Tibial artery (tissue), 4 donors: ENCODE data around the gene CA9.
A peak's percentile ranks its signal among the peaks of the same experiment; 100 is the strongest.

Experiments
- DNase-seq, 2 donors: peaks; one replicate each; pipeline ENCODE4 v3.0.0-alpha.2; 2019
- H3K27ac ChIP-seq, 2 donors: fragments of 200-600 bp; sonication (generic) in 1 of 2; 1 replicate in 1 of 2; 2 replicates in 1 of 2; pipeline ENCODE4 v1.5.1; 2018 to 2019; ENCODE audit warnings: mild to moderate bottlenecking in 1 of 2
- H3K27me3 ChIP-seq, 2 donors: fragments of 200-600 bp; sonication (generic) in 1 of 2; one replicate each; pipeline versions ENCODE4 v1.5.1 to v1.6.0; 2016 to 2019
- H3K36me3 ChIP-seq, 3 donors: fragments of 200-600 bp; sonication (generic) in 2 of 3; one replicate each; pipeline ENCODE4 v1.5.1; 2016 to 2019; ENCODE audit warnings: mild to moderate bottlenecking in 2 of 3
- H3K4me1 ChIP-seq, 4 donors: fragments of 200-600 bp; sonication (generic) in 2 of 4; 1 replicate in 3 of 4; 2 replicates in 1 of 4; pipeline ENCODE4 v1.5.1; 2016 to 2019
- H3K4me3 ChIP-seq, 2 donors: fragments of 200-600 bp; sonication (generic) in 1 of 2; 1 replicate in 1 of 2; 2 replicates in 1 of 2; pipeline ENCODE4 v1.5.1; 2018 to 2019; ENCODE audit warnings: mild to moderate bottlenecking in 2 of 2
- H3K9me3 ChIP-seq, 3 donors: fragments of 200-600 bp; sonication (generic) in 1 of 3; one replicate each; pipeline ENCODE4 v1.5.1; 2016 to 2019
- intact Hi-C: fragments of 100-400 bp; cut with DNase I; formaldehyde crosslinking; loops from one replicate; pipeline ENCODE4 v1.15.0; 2023; ENCODE audit warnings: low total_unique reads
- TF ChIP-seq, protein P1 (sequence below), 2 experiments: fragments of 200-600 bp in 1 of 2; fragments of 450-650 bp in 1 of 2; IDR thresholded peaks; one replicate each; pipeline ENCODE4 v1.5.1; 2017 to 2019; ENCODE audit warnings: antibody characterized with exemption in 2 of 2, mild to moderate bottlenecking in 1 of 2, moderate library complexity in 1 of 2

Gene CA9

DNA sequence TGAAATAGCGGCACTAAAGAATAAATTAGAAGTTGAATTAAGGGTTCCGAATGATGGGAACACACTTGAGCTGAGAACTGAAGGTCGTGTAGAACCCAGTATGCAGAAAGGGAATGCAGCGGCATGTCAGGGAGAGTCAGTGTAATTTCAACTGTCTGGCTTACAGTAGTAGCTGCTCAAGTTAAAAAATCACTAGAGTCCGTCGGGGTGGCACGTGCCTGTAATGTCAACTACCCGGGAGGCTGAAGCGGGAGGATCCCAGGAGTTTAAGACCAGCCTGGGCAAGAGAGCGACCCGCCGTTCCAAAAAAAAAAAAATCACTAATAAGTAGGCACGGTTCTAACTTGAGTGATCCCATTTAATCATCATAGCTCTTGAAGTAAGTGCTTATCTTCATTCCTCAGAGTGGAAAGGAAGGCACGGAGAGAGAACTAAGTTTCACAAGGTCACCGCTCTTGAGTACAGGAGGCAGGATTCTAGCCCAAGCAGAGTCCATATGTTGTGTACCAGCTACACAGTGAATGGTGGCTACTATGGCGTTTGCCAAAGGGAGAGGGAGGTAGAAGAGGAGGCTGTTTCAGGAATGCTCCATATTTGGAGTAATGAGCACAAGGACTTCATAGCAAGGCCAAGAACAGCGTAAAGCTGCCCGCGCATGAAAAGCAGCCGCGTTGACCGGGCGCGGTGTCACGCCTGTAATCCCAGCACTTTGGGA, 16.7 kb upstream of the CA9 start:
- Histone ChIP-seq H3K27me3 (no peaks in the 10 kb centered on the region), H3K4me3 (peak overlapping the region; percentile 87 to 99), H3K4me1 (peaks cover 0 to 35% (median 21%) of the 10 kb centered on the region in 4 donors), H3K9me3 (no peaks in the 10 kb centered on the region), H3K36me3 (peaks cover 15 to 27% (median 21%) of the 10 kb centered on the region in 3 donors), H3K27ac (peak overlapping the region; percentile 99 to 100)
- DNase-seq = peak; percentile 33 to 79
- TF ChIP-seq, protein P1, sequence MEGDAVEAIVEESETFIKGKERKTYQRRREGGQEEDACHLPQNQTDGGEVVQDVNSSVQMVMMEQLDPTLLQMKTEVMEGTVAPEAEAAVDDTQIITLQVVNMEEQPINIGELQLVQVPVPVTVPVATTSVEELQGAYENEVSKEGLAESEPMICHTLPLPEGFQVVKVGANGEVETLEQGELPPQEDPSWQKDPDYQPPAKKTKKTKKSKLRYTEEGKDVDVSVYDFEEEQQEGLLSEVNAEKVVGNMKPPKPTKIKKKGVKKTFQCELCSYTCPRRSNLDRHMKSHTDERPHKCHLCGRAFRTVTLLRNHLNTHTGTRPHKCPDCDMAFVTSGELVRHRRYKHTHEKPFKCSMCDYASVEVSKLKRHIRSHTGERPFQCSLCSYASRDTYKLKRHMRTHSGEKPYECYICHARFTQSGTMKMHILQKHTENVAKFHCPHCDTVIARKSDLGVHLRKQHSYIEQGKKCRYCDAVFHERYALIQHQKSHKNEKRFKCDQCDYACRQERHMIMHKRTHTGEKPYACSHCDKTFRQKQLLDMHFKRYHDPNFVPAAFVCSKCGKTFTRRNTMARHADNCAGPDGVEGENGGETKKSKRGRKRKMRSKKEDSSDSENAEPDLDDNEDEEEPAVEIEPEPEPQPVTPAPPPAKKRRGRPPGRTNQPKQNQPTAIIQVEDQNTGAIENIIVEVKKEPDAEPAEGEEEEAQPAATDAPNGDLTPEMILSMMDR (IDR thresholded peaks at IDR 0.05) = no peak
- intact Hi-C loops = no loop called here

DNA sequence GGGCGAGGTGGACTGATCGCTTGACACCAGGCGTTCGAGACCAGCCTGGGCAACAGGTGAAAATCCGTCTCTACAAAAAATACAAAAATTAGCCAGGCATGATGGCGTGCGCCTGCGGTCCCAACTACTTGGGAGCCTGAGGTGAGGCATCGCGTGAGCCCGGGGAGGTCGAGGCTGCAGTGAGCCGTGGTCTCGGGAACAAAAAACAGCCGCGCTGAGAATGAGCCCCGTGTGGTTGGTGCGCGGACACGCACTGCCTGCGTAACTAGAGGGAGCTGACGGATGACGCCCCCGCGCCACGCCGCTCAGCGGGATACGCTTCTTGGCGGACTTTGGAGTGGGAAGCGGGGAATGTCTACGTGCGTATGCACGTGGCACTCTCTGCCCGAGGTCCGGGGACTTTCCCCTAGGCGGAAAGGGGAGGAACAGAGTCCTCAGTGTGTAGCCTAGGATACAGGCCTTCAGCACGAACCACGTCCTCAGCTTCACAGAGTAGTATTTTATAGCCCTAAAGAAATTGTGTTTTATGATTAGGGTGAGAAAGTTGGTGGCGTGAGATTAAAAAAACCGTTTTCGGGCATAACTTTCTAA, 16.1 kb upstream of the CA9 start, which contains the start of gene RMRP:
RMRP (minus strand) TSS at position 474 of the 591 bp plus-strand sequence.
- H3K36me3 ChIP-seq = peaks cover 15 to 34% (median 21%) of the 10 kb centered on the region in 3 donors
- no peaks in the 10 kb centered on the region for H3K27me3 ChIP-seq
- DNase-seq = peak; percentile 94 to 99
- peaks cover 0 to 42% (median 21%) of the 10 kb centered on the region in 4 donors for H3K4me1 ChIP-seq
- H3K4me3 ChIP-seq = peak within 1 kb of the TSS; percentile 87 to 99
- H3K27ac ChIP-seq = peak within 1 kb of the TSS; percentile 99 to 100
- intact Hi-C loops = loop anchor here (1.0 kb wide), 1 partner anchor 71 kb away; no protein-coding TSS in a partner anchor
- H3K9me3 ChIP-seq = no peaks in the 10 kb centered on the region
- TF ChIP-seq, protein P1 (IDR thresholded peaks at IDR 0.05) = peak; percentile 34 to 50

DNA sequence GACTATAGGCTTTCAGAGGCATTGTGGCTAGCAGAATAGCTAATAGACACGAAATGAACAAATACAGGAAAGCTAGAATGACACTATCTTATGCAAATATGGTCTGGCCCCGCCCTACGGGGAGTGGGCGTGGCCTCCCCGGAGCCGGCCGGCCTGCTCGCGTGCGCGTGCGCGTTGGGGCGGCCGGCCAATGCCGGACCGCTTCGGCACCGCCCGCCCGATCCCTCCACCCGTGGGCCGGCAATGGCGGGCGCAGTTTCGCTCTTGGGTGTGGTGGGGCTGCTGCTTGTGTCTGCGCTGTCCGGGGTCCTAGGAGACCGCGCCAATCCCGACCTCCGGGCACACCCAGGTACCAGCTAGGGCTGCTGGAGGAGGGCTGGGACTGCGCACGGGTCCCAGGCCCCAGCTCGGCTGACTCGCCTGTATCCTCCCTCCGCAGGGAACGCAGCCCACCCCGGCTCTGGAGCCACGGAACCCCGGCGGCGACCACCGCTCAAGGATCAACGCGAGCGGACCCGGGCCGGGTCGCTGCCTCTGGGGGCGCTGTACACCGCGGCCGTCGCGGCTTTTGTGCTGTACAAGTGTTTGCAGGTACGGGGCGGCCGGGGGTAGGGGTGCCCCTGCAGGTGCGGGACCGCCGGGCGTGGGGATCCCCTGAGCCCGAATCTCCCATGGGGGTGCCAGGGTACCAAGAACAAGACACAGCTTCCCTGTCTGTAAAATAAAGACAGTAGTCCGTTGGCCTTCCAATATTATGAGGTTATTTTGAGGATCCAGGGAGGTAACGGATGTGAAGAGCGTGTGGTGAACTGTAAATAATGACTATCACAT, 15.4 kb upstream of the CA9 start, which contains the start of gene CCDC107:
CCDC107 (plus strand) TSS at position 156 of the 831 bp plus-strand sequence; CDS start at position 244, 88 bp downstream.
- TF ChIP-seq, protein P1 (IDR thresholded peaks at IDR 0.05) = peak; percentile 36 to 39
- H3K4me1 ChIP-seq = peaks cover 0 to 47% (median 21%) of the 10 kb centered on the region in 4 donors
- peak within 1 kb of the TSS; percentile 87 to 99 for H3K4me3 ChIP-seq
- H3K27me3 ChIP-seq = no peaks in the 10 kb centered on the region
- DNase-seq = peak; percentile 80 to 92
- peak within 1 kb of the TSS; percentile 99 to 100 for H3K27ac ChIP-seq
- no peaks in the 10 kb centered on the region for H3K9me3 ChIP-seq
- intact Hi-C loops = loop anchor here (1.0 kb wide), 1 partner anchor 70 kb away; no protein-coding TSS in a partner anchor
- peaks cover 15 to 35% (median 21%) of the 10 kb centered on the region in 3 donors for H3K36me3 ChIP-seq

DNA sequence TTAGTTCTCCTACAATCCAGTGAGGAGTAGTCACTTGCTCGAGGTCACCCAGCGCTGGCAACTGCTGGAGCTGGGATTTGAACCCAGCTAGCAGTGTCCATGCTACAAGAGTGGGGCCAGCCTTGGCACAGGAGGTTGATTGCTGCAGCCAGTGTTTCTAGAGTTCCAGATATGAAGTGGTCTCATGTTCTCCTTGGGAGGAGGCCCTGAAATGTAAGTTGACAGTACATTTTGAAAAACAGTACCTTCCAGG, 14.8 kb upstream of the CA9 start:
- Histone ChIP-seq H3K27ac (peak overlapping the region; percentile 99 to 100), H3K9me3 (no peaks in the 10 kb centered on the region), H3K4me1 (peaks cover 0 to 51% (median 24%) of the 10 kb centered on the region in 4 donors), H3K27me3 (no peaks in the 10 kb centered on the region), H3K4me3 (peak overlapping the region; percentile 87 to 99), H3K36me3 (peaks cover 15 to 35% (median 21%) of the 10 kb centered on the region in 3 donors)
- TF ChIP-seq, protein P1 (IDR thresholded peaks at IDR 0.05) = no peak
- peak; percentile 53 to 75 for DNase-seq
- intact Hi-C loops = loop anchor here (1.0 kb wide), 2 partner anchors 69 to 73 kb away; partner anchors contain the start of genes CREB3 and TLN1

DNA sequence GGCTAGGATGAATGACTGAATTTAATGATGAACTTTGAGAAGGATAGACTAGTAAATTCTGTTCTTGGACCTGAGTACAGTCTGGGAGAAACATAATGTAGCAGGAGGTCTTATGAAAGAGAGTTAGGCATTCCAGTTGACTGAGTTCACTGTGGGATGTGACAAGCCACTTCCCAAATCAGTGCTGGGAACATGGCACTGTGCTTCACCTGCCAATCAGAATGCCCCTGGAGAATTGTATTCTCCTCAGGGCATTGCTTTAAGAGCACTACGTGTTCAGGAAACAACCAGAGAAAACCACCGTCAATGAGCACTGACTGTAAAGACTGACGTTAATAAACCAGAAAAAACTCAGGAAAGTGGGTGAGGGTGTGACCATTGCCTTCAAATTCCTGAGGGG, 14.4 kb upstream of the CA9 start:
- H3K27me3 ChIP-seq = no peaks in the 10 kb centered on the region
- peak overlapping the region; percentile 87 to 99 for H3K4me3 ChIP-seq
- H3K9me3 ChIP-seq = no peaks in the 10 kb centered on the region
- TF ChIP-seq, protein P1 (IDR thresholded peaks at IDR 0.05) = no peak
- H3K27ac ChIP-seq = peak overlapping the region; percentile 99 to 100
- H3K4me1 ChIP-seq = peaks cover 0 to 56% (median 27%) of the 10 kb centered on the region in 4 donors
- intact Hi-C loops = loop anchor here (1.0 kb wide), 1 partner anchor 73 kb away; the partner anchor contains the start of genes CREB3 and TLN1
- peaks cover 15 to 35% (median 21%) of the 10 kb centered on the region in 3 donors for H3K36me3 ChIP-seq
- peak; percentile 67 to 89 for DNase-seq
